ENCODE measurements around the gene NECTIN2. TPM values are rescaled to one million over a fixed set of nuclear protein-coding genes. Genes with fewer than 3 reads are reported as not detected.
A peak's percentile ranks its signal among the peaks of the same experiment; 100 is the strongest.

NECTIN2 gene
- total RNA-seq, 1 experiment from 2014 or later = 176 TPM

- H3K79me1 ChIP-seq (ENCODE audit: insufficient read depth, low read depth, low read length, poor library complexity, severe bottlenecking) = peaks cover 15% of the 10 kb centered on the region
- no peak overlapping the region for H4K91ac ChIP-seq (ENCODE audit: insufficient read length, low read depth, low read length)
- peaks cover 6% of the 10 kb centered on the region; the same call in 1 of the 2 replicates for H3K4me1 ChIP-seq (ENCODE audit: insufficient read depth, low read length)
- no peak overlapping the region for H3T11ph ChIP-seq (ENCODE audit: low read length)
- H3K27ac ChIP-seq (ENCODE audit: insufficient read length, low read depth, low read length) = no peak overlapping the region
- H3K14ac ChIP-seq (ENCODE audit: insufficient read depth, low read length) = no peak overlapping the region
- H3K4ac ChIP-seq (ENCODE audit: low read depth, low read length) = no peak overlapping the region
- H3K56ac ChIP-seq (ENCODE audit: insufficient read length, low read depth, low read length) = no peak overlapping the region
- H2BK12ac ChIP-seq (ENCODE audit: insufficient read length, low read depth, low read length) = no peak overlapping the region
- no peak overlapping the region for H4K8ac ChIP-seq (replicated peaks; ENCODE audit: insufficient read length, low read depth, low read length)
- H2AFZ ChIP-seq (ENCODE audit: low read length) = no peak overlapping the region
- no peak overlapping the region for H3K23ac ChIP-seq (ENCODE audit: insufficient read length, low read depth, low read length)
- no peak overlapping the region for H3K4me2 ChIP-seq (ENCODE audit: insufficient read depth, insufficient read length, low read length)
- no peak for TF ChIP-seq CTCF (conservative IDR thresholded peaks at IDR 0.05)
- no peaks in the 10 kb centered on the region for H3K9me3 Mint-ChIP-seq
- peaks cover 3% of the 10 kb centered on the region for H4K20me1 ChIP-seq (ENCODE audit: control insufficient read depth, insufficient read depth, insufficient read length)
- no peaks in the 10 kb centered on the region; the same call in 1 of the 2 replicates for H3K27me3 Mint-ChIP-seq (ENCODE audit: low read depth)
- no peak overlapping the region for H4K5ac ChIP-seq (ENCODE audit: insufficient read length, low read depth, low read length)
- H3K27me3 ChIP-seq (ENCODE audit: insufficient read depth, low read length) = no peaks in the 10 kb centered on the region
- peak overlapping the region in 1 of 3 experiments; percentile 64; a peak in 2 of 7 replicates for H3K27ac Mint-ChIP-seq
- H3K9me3 ChIP-seq (ENCODE audit: control insufficient read depth, low read depth, low read length) = no peaks in the 10 kb centered on the region
- no peak overlapping the region for H3K18ac ChIP-seq (ENCODE audit: insufficient read length, low read depth, low read length)
- H2BK20ac ChIP-seq (ENCODE audit: low read depth, low read length, poor library complexity, severe bottlenecking) = no peak overlapping the region
- no peak overlapping the region for H3K9ac ChIP-seq (ENCODE audit: extremely low read depth, insufficient read length, low read length)
- H2BK15ac ChIP-seq (ENCODE audit: low read depth, low read length) = no peak overlapping the region
- WGBS (ENCODE audit: extremely low coverage, insufficient read length, low lambda C conversion rate) = no CpG with 5 or more reads among the region's 18 CpGs
- DNase-seq = no peak
- peaks cover 6% of the 10 kb centered on the region for H3K23me2 ChIP-seq (ENCODE audit: insufficient read length, low read depth, low read length, poor library complexity, severe bottlenecking)
- peak overlapping the region; percentile 81 to 97; a peak in 4 of 5 replicates for H3K4me3 Mint-ChIP-seq
- H3K79me2 ChIP-seq (ENCODE audit: insufficient read depth, low read length) = peaks cover 12% of the 10 kb centered on the region
- H2AK5ac ChIP-seq (ENCODE audit: insufficient read length, low read length) = no peak overlapping the region
- no peak overlapping the region for H2BK5ac ChIP-seq (ENCODE audit: insufficient read length, low read length)
- peaks cover 3 to 23% of the 10 kb centered on the region in 2 experiments for H3K4me1 Mint-ChIP-seq
- no peak overlapping the region for H2BK120ac ChIP-seq (ENCODE audit: low read depth, low read length, poor library complexity, severe bottlenecking)
- peaks cover 54 to 74% (median 71%) of the 10 kb centered on the region in 3 experiments; a peak in 6 of 7 replicates for H3K36me3 Mint-ChIP-seq (ENCODE audit: insufficient read depth in 1 of 3, low read depth in 3 of 3)
These were observed 47.4 kb downstream of the NECTIN2 start for GRCh38 chr19:44893332-44894051.

Measured in H9 (cell line).